Cardiac fibroblast (primary cell): ENCODE measurements around the gene TREX2.

Experiments
- DNase-seq, 2 donors: peaks; one replicate each; pipeline versions ENCODE4 v3.0.0 to v3.0.0-alpha.2; 2010; ENCODE audit warnings: low read depth in 2 of 2
- H3K4me3 ChIP-seq, 2 donors: replicated peaks in 1 of 2; 1 replicate in 1 of 2; 2 replicates in 1 of 2; pipeline ENCODE4 v1.5.1; 2011; ENCODE audit warnings: low read depth in 2 of 2, low read length in 2 of 2, mild to moderate bottlenecking in 2 of 2, moderate library complexity in 1 of 2
- TF ChIP-seq, protein P1 (sequence below): IDR thresholded peaks from one replicate; pipeline ENCODE4 v1.5.1; 2011; ENCODE audit warnings: low read depth, mild to moderate bottlenecking, low read length, inconsistent platforms

The TREX2 gene, protein sequence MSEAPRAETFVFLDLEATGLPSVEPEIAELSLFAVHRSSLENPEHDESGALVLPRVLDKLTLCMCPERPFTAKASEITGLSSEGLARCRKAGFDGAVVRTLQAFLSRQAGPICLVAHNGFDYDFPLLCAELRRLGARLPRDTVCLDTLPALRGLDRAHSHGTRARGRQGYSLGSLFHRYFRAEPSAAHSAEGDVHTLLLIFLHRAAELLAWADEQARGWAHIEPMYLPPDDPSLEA

DNA sequence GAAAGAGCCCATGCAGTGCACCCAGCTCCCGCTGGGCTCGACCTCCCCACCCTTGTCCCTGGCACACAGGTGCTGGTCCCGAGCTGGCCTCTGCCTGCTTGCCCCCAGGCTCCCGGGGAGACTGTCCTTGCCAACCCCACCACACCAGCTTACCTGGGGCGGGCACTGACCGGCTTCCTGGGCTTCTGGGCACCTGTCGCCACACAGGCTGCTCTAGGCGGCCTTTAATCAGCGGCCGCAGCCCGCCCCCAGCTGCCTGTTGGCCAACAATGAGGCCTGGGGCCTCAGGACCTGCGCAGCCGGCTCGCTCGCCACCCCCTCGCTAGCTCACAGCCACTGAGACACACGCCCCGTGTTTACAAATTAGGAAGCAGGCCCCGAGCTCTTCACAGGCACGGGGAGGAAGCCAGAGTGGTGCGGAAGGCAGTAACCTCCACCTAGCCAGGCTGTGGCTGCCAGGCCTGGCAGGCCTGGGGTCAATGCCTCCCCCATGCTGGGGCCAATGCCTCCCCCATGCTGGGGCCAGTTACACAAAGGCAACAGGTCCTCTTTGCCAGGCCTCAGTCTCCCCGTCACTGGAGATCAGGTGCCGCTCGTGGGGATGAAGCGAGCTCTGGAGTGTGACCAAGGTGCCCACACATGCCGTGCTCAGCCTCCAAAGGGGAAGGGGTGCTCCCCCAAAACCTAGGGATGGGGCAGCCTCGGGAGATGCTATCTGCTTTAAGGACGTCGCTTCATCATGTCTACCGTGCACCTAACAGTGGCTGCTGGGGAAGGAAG, at the start of gene TREX2:
TREX2 (minus strand) TSS at position 201 of the 780 bp plus-strand sequence. CDS start 626 bp downstream, outside the sequence.
- TF ChIP-seq, protein P1, sequence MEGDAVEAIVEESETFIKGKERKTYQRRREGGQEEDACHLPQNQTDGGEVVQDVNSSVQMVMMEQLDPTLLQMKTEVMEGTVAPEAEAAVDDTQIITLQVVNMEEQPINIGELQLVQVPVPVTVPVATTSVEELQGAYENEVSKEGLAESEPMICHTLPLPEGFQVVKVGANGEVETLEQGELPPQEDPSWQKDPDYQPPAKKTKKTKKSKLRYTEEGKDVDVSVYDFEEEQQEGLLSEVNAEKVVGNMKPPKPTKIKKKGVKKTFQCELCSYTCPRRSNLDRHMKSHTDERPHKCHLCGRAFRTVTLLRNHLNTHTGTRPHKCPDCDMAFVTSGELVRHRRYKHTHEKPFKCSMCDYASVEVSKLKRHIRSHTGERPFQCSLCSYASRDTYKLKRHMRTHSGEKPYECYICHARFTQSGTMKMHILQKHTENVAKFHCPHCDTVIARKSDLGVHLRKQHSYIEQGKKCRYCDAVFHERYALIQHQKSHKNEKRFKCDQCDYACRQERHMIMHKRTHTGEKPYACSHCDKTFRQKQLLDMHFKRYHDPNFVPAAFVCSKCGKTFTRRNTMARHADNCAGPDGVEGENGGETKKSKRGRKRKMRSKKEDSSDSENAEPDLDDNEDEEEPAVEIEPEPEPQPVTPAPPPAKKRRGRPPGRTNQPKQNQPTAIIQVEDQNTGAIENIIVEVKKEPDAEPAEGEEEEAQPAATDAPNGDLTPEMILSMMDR = no peak
- DNase-seq = no peak
- no peak within 1 kb of the TSS for H3K4me3 ChIP-seq

DNA sequence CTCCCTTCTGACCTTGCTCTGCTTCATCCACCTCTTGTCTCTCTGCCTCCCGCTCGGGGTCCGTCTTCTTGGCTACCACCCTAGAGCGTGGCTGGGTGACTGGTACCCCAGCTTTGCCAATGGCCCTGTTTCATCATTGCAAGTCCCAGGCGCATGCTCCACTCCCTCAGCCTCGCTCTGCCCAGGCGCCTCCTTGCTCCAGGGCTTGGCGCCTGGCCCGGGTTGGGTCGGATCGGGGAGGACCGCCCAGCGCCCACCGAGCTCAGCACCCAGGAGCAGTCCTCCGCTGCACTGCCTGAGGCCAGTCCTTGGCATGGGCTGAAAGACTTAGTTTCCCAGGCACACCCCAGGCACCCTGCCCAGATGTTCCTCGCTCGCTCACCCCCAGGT, 49.5 kb upstream of the TREX2 start:
- H3K4me3 ChIP-seq = peak overlapping the region; percentile 60 to 66
- TF ChIP-seq, protein P1 = no peak
- DNase-seq = peak in 1 of 2 donors; percentile 64

DNA sequence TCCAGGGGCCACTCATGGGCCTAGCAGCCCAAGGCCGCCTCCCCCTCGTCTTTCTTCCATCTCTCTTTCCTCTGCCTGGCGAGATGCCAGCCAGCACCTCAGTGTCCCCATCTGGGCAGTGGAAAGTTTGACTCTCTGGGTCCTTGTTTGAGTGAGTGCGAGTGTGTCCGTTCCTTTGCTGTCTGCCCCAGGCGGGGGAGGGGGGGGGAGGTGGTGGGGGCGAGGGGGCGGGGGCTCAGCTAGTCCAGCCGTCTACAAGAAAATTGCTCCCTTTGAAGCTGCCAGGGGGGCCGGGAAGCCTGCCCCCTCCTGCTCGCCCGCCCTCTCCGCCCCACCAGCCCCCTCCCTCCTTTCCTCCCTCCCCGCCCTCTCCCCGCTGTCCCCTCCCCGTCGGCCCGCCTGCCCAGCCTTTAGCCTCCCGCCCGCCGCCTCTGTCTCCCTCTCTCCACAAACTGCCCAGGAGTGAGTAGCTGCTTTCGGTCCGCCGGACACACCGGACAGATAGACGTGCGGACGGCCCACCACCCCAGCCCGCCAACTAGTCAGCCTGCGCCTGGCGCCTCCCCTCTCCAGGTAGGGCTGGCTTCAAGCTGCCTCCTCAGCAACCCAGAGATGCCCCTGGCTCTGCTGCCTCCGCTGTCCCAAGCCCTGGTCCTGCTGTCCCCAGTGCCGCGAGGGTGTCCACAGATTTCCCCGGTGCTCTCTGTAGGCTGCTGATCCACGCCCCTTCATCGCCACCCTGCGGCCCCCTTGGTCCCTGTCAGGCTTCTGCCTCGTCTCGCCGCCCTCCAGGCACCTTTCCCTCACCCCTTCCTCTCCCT, 48.9 kb upstream of the TREX2 start, which contains the start of gene BGN:
BGN (plus strand) TSS at position 440 of the 821 bp plus-strand sequence. CDS start 9,652 bp downstream, outside the sequence.
- peak; percentile 46 to 87 for DNase-seq
- H3K4me3 ChIP-seq = peak within 1 kb of the TSS; percentile 60 to 66
- TF ChIP-seq, protein P1 = peak; percentile 36

DNA sequence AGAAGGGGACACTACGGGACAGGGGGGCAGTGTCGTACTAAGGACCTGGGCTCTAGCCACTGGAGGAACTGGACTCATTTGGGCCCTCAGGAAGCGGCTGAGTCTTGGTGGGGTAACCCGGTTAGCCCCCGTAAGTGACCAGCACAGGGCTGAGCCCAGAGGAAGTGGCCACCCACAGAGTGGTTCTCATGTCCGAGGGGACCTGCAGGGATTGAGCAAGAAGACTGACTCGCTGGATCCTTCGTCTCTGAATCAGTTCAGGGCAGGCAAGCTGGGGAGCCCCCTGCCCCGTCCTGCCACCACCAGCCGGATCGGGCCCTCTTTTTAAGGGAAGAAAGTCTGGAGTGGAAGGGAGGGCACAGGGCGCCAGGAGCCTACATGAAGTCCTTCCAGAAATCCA, 48.2 kb upstream of the TREX2 start:
- peak overlapping the region; percentile 17 to 34 for H3K4me3 ChIP-seq
- TF ChIP-seq, protein P1 = no peak
- DNase-seq = no peak

DNA sequence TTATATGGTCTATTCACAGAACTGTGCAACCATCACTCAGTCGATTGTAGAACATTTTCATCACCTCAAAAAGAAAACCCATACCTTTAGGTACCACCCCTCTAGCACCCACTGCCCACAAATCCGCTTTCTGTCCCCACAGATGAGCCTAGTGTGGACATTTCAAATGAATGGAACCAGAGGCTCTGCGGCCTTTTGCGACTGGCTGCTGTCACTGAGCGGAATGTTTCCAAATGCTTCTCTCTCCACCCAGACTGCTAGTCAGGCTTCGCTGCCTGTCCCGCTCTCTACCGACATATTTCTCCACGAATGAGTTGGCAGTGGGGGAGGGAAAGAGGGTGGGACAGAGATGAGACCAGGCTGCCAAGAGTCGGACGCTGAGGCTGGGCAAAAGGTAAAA, 47.2 kb upstream of the TREX2 start:
- TF ChIP-seq, protein P1 = no peak
- no peak for DNase-seq
- H3K4me3 ChIP-seq = no peak overlapping the region

DNA sequence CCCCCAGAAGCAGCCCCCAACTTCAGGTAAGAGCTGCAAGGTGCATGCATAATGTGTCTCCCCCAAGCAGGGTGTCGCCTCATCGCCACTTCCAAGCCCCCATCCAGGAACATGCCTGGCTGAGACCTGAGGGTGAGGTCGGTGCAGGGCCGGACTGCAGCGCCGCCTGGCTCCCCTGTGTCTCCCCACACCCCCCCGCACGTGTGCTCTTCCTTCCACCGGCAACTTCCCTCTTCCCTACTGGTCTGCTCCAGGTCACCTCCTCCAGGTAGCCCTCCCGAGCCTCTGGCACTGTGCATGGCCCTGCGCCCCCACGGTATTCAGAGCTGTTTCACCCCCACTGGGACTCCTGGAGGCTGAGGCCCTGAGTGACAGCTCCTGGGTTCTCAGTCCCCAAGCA, 46.7 kb upstream of the TREX2 start:
- no peak for DNase-seq
- TF ChIP-seq, protein P1 = no peak
- H3K4me3 ChIP-seq = no peak overlapping the region
